ENCODE measurements around the gene ZC3H7B. TPM values are rescaled to one million over a fixed set of nuclear protein-coding genes. Genes with fewer than 3 reads are reported as not detected.
A peak's percentile ranks its signal among the peaks of the same experiment; 100 is the strongest.

ZC3H7B gene
- total RNA-seq, 1 donor from 2014 or later: 84.3 TPM

GRCh38 chr22:41340357-41340756 is 39.0 kb downstream of the ZC3H7B start:
- peaks cover 6% of the 10 kb centered on the region for H3K36me3 Mint-ChIP-seq (ENCODE audit: low read depth)
- H3K9me3 Mint-ChIP-seq: no peaks in the 10 kb centered on the region
- no peaks in the 10 kb centered on the region for H3K4me1 Mint-ChIP-seq
- H3K27ac Mint-ChIP-seq (ENCODE audit: unreplicated experiment): peak overlapping the region; percentile 91
- DNase-seq (ENCODE audit: low read depth, low spot score): no peak
- H3K4me3 Mint-ChIP-seq: no peak overlapping the region
- H3K27me3 Mint-ChIP-seq (ENCODE audit: low read depth): no peaks in the 10 kb centered on the region
- no peak for TF ChIP-seq CTCF (conservative IDR thresholded peaks at IDR 0.05)

- Mint-ChIP-seq H3K27me3 (ENCODE audit: low read depth) (no peaks in the 10 kb centered on the region), H3K36me3 (ENCODE audit: low read depth) (peaks cover 3% of the 10 kb centered on the region), H3K27ac (ENCODE audit: unreplicated experiment) (no peak overlapping the region), H3K4me1 (no peaks in the 10 kb centered on the region), H3K4me3 (no peak overlapping the region), H3K9me3 (no peaks in the 10 kb centered on the region)
- DNase-seq (ENCODE audit: low read depth, low spot score): no peak
- no peak for TF ChIP-seq CTCF (conservative IDR thresholded peaks at IDR 0.05)
These were observed 39.7 kb downstream of the ZC3H7B start for GRCh38 chr22:41341012-41341411.

GRCh38 chr22:41341990-41342389 is 40.7 kb downstream of the ZC3H7B start:
- Mint-ChIP-seq H3K4me1 (no peaks in the 10 kb centered on the region), H3K27ac (ENCODE audit: unreplicated experiment) (no peak overlapping the region), H3K36me3 (ENCODE audit: low read depth) (peaks cover 3% of the 10 kb centered on the region), H3K27me3 (ENCODE audit: low read depth) (no peaks in the 10 kb centered on the region), H3K4me3 (no peak overlapping the region), H3K9me3 (no peaks in the 10 kb centered on the region)
- no peak for TF ChIP-seq CTCF (conservative IDR thresholded peaks at IDR 0.05)
- no peak for DNase-seq (ENCODE audit: low read depth, low spot score)

GRCh38 chr22:41343300-41343699 is 42.0 kb downstream of the ZC3H7B start:
- Mint-ChIP-seq H3K4me1 (no peaks in the 10 kb centered on the region), H3K36me3 (ENCODE audit: low read depth) (peaks cover 3% of the 10 kb centered on the region), H3K9me3 (no peaks in the 10 kb centered on the region), H3K4me3 (no peak overlapping the region), H3K27me3 (ENCODE audit: low read depth) (no peaks in the 10 kb centered on the region), H3K27ac (ENCODE audit: unreplicated experiment) (no peak overlapping the region)
- TF ChIP-seq CTCF (conservative IDR thresholded peaks at IDR 0.05): no peak
- no peak for DNase-seq (ENCODE audit: low read depth, low spot score)

GRCh38 chr22:41343717-41344116 is 42.4 kb downstream of the ZC3H7B start:
- H3K27ac Mint-ChIP-seq (ENCODE audit: unreplicated experiment): no peak overlapping the region

More at GRCh38 chr22:41343717-41344116, 42.4 kb downstream of the ZC3H7B start:
- DNase-seq (ENCODE audit: low read depth, low spot score): no peak
- Mint-ChIP-seq H3K4me1 (no peaks in the 10 kb centered on the region), H3K9me3 (no peaks in the 10 kb centered on the region), H3K4me3 (no peak overlapping the region), H3K36me3 (ENCODE audit: low read depth) (peaks cover 3% of the 10 kb centered on the region), H3K27me3 (ENCODE audit: low read depth) (no peaks in the 10 kb centered on the region)
- TF ChIP-seq CTCF (conservative IDR thresholded peaks at IDR 0.05): no peak
